Stomach (tissue), 4 donors: ENCODE measurements around the gene MREG.

ENCODE experiments used
- CTCF ChIP-seq, 7 experiments: fragments of 450-650 bp in 4 of 7; fragments of 200-600 bp in 3 of 7; sonication (generic) in 3 of 7; IDR thresholded peaks; one replicate each; pipeline ENCODE4 v1.5.1; 2016 to 2019; ENCODE audit warnings: antibody characterized with exemption in 7 of 7, control low read depth in 2 of 7, mild to moderate bottlenecking in 1 of 7
- EP300 ChIP-seq: sonication (generic); formaldehyde crosslinking; IDR thresholded peaks from one replicate; pipeline ENCODE4 v1.6.1; 2017; ENCODE audit warnings: antibody characterized with exemption
- POLR2A ChIP-seq, 4 donors: fragments of 450-650 bp; IDR thresholded peaks; one replicate each; pipeline ENCODE4 v1.6.1; 2016; ENCODE audit warnings: antibody characterized with exemption in 4 of 4, control low read depth in 2 of 4, mild to moderate bottlenecking in 1 of 4, moderate library complexity in 1 of 4

- TF ChIP-seq EP300 (no peak), CTCF (IDR thresholded peaks at IDR 0.05) (no peak), POLR2A (IDR thresholded peaks at IDR 0.05) (no peak)
Observed at GRCh38 chr2:215965532-215966165, 47.7 kb downstream of the MREG start.
